ENCODE results near the gene ARMC9.
"Not testable (repeated sequence)": the region's sequence is repeated elsewhere in the genome, so short reads cannot be mapped to it uniquely, and the experiment has no call there.

The ARMC9 gene

GRCh38 chr2:231348704-231349373 is 150.4 kb downstream of the ARMC9 start:
- no peak overlapping the region for H2BK12ac ChIP-seq (ENCODE audit: low read length)
- H2BK5ac ChIP-seq (ENCODE audit: low read length), result no peak overlapping the region
- H3K18ac ChIP-seq (ENCODE audit: low read length), result no peak overlapping the region
- peaks cover 0 to 23% of the 10 kb centered on the region in 2 donors for H3K36me3 ChIP-seq (replicated peaks in 1 of 2; ENCODE audit: control insufficient read depth in 2 of 2, insufficient read depth in 2 of 2, low read length in 2 of 2)
- H3K4me3 ChIP-seq (ENCODE audit: low read length in 2 of 2), result no peak overlapping the region
- H2AK5ac ChIP-seq (ENCODE audit: low read depth, low read length), result no peak overlapping the region
- no peak for DNase-seq (ENCODE audit: low spot score)
- no peak overlapping the region for H2AFZ ChIP-seq (ENCODE audit: low read length)
- H3K79me1 ChIP-seq (ENCODE audit: low read depth, low read length), result no peaks in the 10 kb centered on the region
- H3K27ac ChIP-seq (replicated peaks; ENCODE audit: low read length), result no peak overlapping the region
- H3K14ac ChIP-seq (ENCODE audit: low read length), result no peak overlapping the region
- WGBS, 2 donors (ENCODE audit: extremely low coverage in 2 of 2, insufficient read length in 2 of 2, insufficient replicate concordance in 1 of 2), result no CpG with 5 or more reads among the region's 5 CpGs
- H3K9me3 ChIP-seq (replicated peaks in 1 of 2; ENCODE audit: control insufficient read depth in 2 of 2, insufficient read depth in 1 of 2, low read depth in 1 of 2, low read length in 2 of 2), result no peaks in the 10 kb centered on the region
- no peak overlapping the region for H3K4me2 ChIP-seq (ENCODE audit: insufficient read depth, low read length, poor library complexity, severe bottlenecking)
- H3K23ac ChIP-seq (ENCODE audit: low read depth, low read length, poor library complexity), result no peak overlapping the region
- no peaks in the 10 kb centered on the region for H3K27me3 ChIP-seq (ENCODE audit: control insufficient read depth in 3 of 3, insufficient read depth in 3 of 3, low read depth in 1 of 3, low read length in 3 of 3)
- H3K4ac ChIP-seq (ENCODE audit: low read length), result no peak overlapping the region
- H2BK120ac ChIP-seq (ENCODE audit: low read depth, low read length), result no peak overlapping the region
- H2BK15ac ChIP-seq (ENCODE audit: low read length), result no peak overlapping the region
- H3K4me1 ChIP-seq (ENCODE audit: control insufficient read depth in 2 of 2, insufficient read depth in 1 of 2, low read depth in 1 of 2, low read length in 2 of 2), result peaks cover 2% of the 10 kb centered on the region in 2 donors
- no peak overlapping the region for H4K91ac ChIP-seq (ENCODE audit: low read depth, low read length, poor library complexity)
- H3K9ac ChIP-seq (ENCODE audit: low read depth, low read length, poor library complexity), result no peak overlapping the region
- H4K8ac ChIP-seq (ENCODE audit: low read depth, low read length), result no peak overlapping the region

GRCh38 chr2:231349374-231349735 is 150.9 kb downstream of the ARMC9 start:
- not testable (repeated sequence) for H3K27ac ChIP-seq (replicated peaks; ENCODE audit: low read length); H3K4ac ChIP-seq (ENCODE audit: low read length); H3K4me3 ChIP-seq (ENCODE audit: low read length in 2 of 2); H3K9me3 ChIP-seq (replicated peaks in 1 of 2; ENCODE audit: control insufficient read depth in 2 of 2, insufficient read depth in 1 of 2, low read depth in 1 of 2, low read length in 2 of 2); H2BK5ac ChIP-seq (ENCODE audit: low read length); H3K9ac ChIP-seq (ENCODE audit: low read depth, low read length, poor library complexity); H2AFZ ChIP-seq (ENCODE audit: low read length); H3K23ac ChIP-seq (ENCODE audit: low read depth, low read length, poor library complexity); H2AK5ac ChIP-seq (ENCODE audit: low read depth, low read length); H3K27me3 ChIP-seq (ENCODE audit: control insufficient read depth in 3 of 3, insufficient read depth in 3 of 3, low read depth in 1 of 3, low read length in 3 of 3); H4K8ac ChIP-seq (ENCODE audit: low read depth, low read length); DNase-seq (ENCODE audit: low spot score); H3K79me1 ChIP-seq (ENCODE audit: low read depth, low read length); H2BK12ac ChIP-seq (ENCODE audit: low read length); H3K4me2 ChIP-seq (ENCODE audit: insufficient read depth, low read length, poor library complexity, severe bottlenecking); H3K4me1 ChIP-seq (ENCODE audit: control insufficient read depth in 2 of 2, insufficient read depth in 1 of 2, low read depth in 1 of 2, low read length in 2 of 2); H3K18ac ChIP-seq (ENCODE audit: low read length); H4K91ac ChIP-seq (ENCODE audit: low read depth, low read length, poor library complexity); H2BK120ac ChIP-seq (ENCODE audit: low read depth, low read length); H2BK15ac ChIP-seq (ENCODE audit: low read length); H3K14ac ChIP-seq (ENCODE audit: low read length)
- H3K36me3 ChIP-seq (replicated peaks in 1 of 2; ENCODE audit: control insufficient read depth in 2 of 2, insufficient read depth in 2 of 2, low read length in 2 of 2), result peaks cover 0 to 23% of the 10 kb centered on the region in 2 donors
- WGBS, 2 donors (ENCODE audit: extremely low coverage in 2 of 2, insufficient read length in 2 of 2, insufficient replicate concordance in 1 of 2), result no CpG with 5 or more reads among the region's 10 CpGs

GRCh38 chr2:231351648-231352047 is 153.2 kb downstream of the ARMC9 start:
- no peak overlapping the region for H2AK5ac ChIP-seq (ENCODE audit: low read depth, low read length)
- no peak overlapping the region for H3K27ac ChIP-seq (replicated peaks; ENCODE audit: low read length)
- no peaks in the 10 kb centered on the region for H3K27me3 ChIP-seq (ENCODE audit: control insufficient read depth in 3 of 3, insufficient read depth in 3 of 3, low read depth in 1 of 3, low read length in 3 of 3)
- H3K4me1 ChIP-seq (ENCODE audit: control insufficient read depth in 2 of 2, insufficient read depth in 1 of 2, low read depth in 1 of 2, low read length in 2 of 2), result peaks cover 4 to 6% of the 10 kb centered on the region in 2 donors
- H3K9me3 ChIP-seq (replicated peaks in 1 of 2; ENCODE audit: control insufficient read depth in 2 of 2, insufficient read depth in 1 of 2, low read depth in 1 of 2, low read length in 2 of 2), result no peaks in the 10 kb centered on the region
- no peak overlapping the region for H3K9ac ChIP-seq (ENCODE audit: low read depth, low read length, poor library complexity)
- peaks cover 0 to 6% of the 10 kb centered on the region in 2 donors for H3K36me3 ChIP-seq (replicated peaks in 1 of 2; ENCODE audit: control insufficient read depth in 2 of 2, insufficient read depth in 2 of 2, low read length in 2 of 2)
- H3K79me1 ChIP-seq (ENCODE audit: low read depth, low read length), result no peaks in the 10 kb centered on the region
- no peak overlapping the region for H4K8ac ChIP-seq (ENCODE audit: low read depth, low read length)
- H4K91ac ChIP-seq (ENCODE audit: low read depth, low read length, poor library complexity), result no peak overlapping the region
- no peak overlapping the region for H3K4ac ChIP-seq (ENCODE audit: low read length)
- no peak overlapping the region for H3K4me2 ChIP-seq (ENCODE audit: insufficient read depth, low read length, poor library complexity, severe bottlenecking)
- no peak overlapping the region for H3K18ac ChIP-seq (ENCODE audit: low read length)
- H3K14ac ChIP-seq (ENCODE audit: low read length), result no peak overlapping the region
- no peak for DNase-seq (ENCODE audit: low spot score)
- no peak overlapping the region for H3K4me3 ChIP-seq (ENCODE audit: low read length in 2 of 2)
- no peak overlapping the region for H2BK5ac ChIP-seq (ENCODE audit: low read length)
- no CpG with 5 or more reads among the region's 5 CpGs for WGBS, 2 donors (ENCODE audit: extremely low coverage in 2 of 2, insufficient read length in 2 of 2, insufficient replicate concordance in 1 of 2)
- H3K23ac ChIP-seq (ENCODE audit: low read depth, low read length, poor library complexity), result no peak overlapping the region
- no peak overlapping the region for H2BK12ac ChIP-seq (ENCODE audit: low read length)
- no peak overlapping the region for H2AFZ ChIP-seq (ENCODE audit: low read length)
- no peak overlapping the region for H2BK120ac ChIP-seq (ENCODE audit: low read depth, low read length)
- no peak overlapping the region for H2BK15ac ChIP-seq (ENCODE audit: low read length)

- Histone ChIP-seq H2BK12ac (ENCODE audit: low read length) (no peak overlapping the region), H3K23ac (ENCODE audit: low read depth, low read length, poor library complexity) (no peak overlapping the region), H3K14ac (ENCODE audit: low read length) (no peak overlapping the region), H3K4me3 (ENCODE audit: low read length in 2 of 2) (no peak overlapping the region), H3K4me2 (ENCODE audit: insufficient read depth, low read length, poor library complexity, severe bottlenecking) (no peak overlapping the region), H3K9ac (ENCODE audit: low read depth, low read length, poor library complexity) (no peak overlapping the region), H3K9me3 (replicated peaks in 1 of 2; ENCODE audit: control insufficient read depth in 2 of 2, insufficient read depth in 1 of 2, low read depth in 1 of 2, low read length in 2 of 2) (no peaks in the 10 kb centered on the region), H2AK5ac (ENCODE audit: low read depth, low read length) (no peak overlapping the region), H3K79me1 (ENCODE audit: low read depth, low read length) (no peaks in the 10 kb centered on the region), H2BK5ac (ENCODE audit: low read length) (no peak overlapping the region), H3K36me3 (replicated peaks in 1 of 2; ENCODE audit: control insufficient read depth in 2 of 2, insufficient read depth in 2 of 2, low read length in 2 of 2) (no peaks in the 10 kb centered on the region), H4K91ac (ENCODE audit: low read depth, low read length, poor library complexity) (no peak overlapping the region), H3K18ac (ENCODE audit: low read length) (peak overlapping the region; percentile 76), H3K4ac (ENCODE audit: low read length) (no peak overlapping the region), H2BK15ac (ENCODE audit: low read length) (no peak overlapping the region), H3K27me3 (ENCODE audit: control insufficient read depth in 3 of 3, insufficient read depth in 3 of 3, low read depth in 1 of 3, low read length in 3 of 3) (no peaks in the 10 kb centered on the region), H3K27ac (replicated peaks; ENCODE audit: low read length) (no peak overlapping the region), H2AFZ (ENCODE audit: low read length) (no peak overlapping the region), H4K8ac (ENCODE audit: low read depth, low read length) (no peak overlapping the region), H2BK120ac (ENCODE audit: low read depth, low read length) (no peak overlapping the region), H3K4me1 (ENCODE audit: control insufficient read depth in 2 of 2, insufficient read depth in 1 of 2, low read depth in 1 of 2, low read length in 2 of 2) (peaks cover 4% of the 10 kb centered on the region in 2 donors)
- no CpG with 5 or more reads among the region's 6 CpGs for WGBS, 2 donors (ENCODE audit: extremely low coverage in 2 of 2, insufficient read length in 2 of 2, insufficient replicate concordance in 1 of 2)
- no peak for DNase-seq (ENCODE audit: low spot score)
Observed at GRCh38 chr2:231353469-231353868, 155.0 kb downstream of the ARMC9 start.
